Mesenteric fat pad (tissue), 1 donor: Measurements from ENCODE around the gene CELF4. TPM values are rescaled to one million over a fixed set of nuclear protein-coding genes. Genes with fewer than 3 reads are reported as not detected.

Experiments
- DNase-seq: peaks from one replicate; pipeline ENCODE4 v3.0.0-alpha.2; 2020; ENCODE audit warnings: low spot score
- total RNA-seq: library from RNA; stranded (reverse); fragmentation: NEBNext Ultra II Directional; extraction: Animal tissue kit (Norgen Biotek cat#: 25700); gene quantifications from one replicate; pipeline ENCODE4 v1.2.1, GENCODE V29; 2021
- donor health status: DM: yes; HTN: yes; CAD: no.

The CELF4 gene
- total RNA-seq, 1 donor from 2014 or later, result 0.39 TPM

- no peak for DNase-seq
These were observed 321.0 kb downstream of the CELF4 start for GRCh38 chr18:37244618-37245017.

DNA sequence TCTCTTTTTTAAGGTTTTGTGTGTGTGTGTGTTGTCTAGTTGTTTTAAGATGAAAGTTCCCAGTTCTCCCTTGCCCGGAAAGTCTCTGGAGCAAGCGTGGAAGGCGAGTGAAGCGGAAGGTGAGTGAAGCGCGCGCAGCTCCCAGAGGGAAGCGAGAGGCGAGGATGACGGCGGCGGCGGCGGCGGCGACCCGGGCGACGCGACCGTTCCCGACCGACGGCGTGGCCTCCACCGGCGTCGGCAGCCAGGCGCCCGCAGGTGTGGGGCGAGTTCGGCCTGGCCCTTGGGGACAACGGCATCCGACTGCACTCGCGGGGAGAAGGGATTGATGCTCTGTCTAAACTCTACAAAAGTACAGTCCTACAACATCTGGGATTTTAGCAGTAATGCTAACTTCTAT lies 321.9 kb downstream of the CELF4 start:
- DNase-seq, result peak; percentile 76

DNA sequence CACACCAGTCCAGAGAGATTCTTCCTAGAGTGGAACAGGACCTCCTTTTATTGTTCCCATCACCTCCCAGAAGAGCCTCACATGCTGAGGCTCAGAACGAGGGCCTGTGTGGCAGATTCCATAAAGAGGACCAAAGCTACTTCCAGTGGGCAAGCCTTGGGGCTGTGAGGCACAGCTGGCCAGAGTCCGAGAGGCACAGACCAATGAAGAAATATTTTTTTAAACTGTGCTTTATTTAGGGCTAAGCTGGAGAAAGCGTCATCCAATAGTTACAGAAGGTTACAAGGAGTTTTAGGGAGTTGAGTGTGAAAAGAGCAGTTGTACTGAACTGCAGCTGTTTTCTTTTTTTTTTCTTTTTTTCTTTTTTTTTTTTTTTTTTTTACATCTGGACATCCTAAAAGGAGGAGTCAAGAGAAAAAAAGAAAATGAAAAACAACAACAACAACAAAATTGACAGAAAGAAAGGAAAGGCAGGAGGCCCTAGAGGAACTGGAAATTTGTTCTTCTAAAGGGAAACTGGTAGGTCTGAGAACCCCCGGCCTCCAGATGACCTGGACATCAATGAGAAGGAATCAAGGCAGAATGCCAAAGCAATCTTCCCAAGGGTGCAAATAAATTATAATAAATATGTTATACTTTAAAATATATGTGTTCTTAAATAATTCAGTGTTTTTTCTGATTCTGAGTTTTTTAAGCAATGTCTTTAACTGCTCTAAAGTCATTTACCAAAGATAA lies 322.6 kb downstream of the CELF4 start:
- peak; percentile 28 for DNase-seq

GRCh38 chr18:37242091-37242490 lies 323.5 kb downstream of the CELF4 start:
- peak; percentile 45 for DNase-seq

DNA sequence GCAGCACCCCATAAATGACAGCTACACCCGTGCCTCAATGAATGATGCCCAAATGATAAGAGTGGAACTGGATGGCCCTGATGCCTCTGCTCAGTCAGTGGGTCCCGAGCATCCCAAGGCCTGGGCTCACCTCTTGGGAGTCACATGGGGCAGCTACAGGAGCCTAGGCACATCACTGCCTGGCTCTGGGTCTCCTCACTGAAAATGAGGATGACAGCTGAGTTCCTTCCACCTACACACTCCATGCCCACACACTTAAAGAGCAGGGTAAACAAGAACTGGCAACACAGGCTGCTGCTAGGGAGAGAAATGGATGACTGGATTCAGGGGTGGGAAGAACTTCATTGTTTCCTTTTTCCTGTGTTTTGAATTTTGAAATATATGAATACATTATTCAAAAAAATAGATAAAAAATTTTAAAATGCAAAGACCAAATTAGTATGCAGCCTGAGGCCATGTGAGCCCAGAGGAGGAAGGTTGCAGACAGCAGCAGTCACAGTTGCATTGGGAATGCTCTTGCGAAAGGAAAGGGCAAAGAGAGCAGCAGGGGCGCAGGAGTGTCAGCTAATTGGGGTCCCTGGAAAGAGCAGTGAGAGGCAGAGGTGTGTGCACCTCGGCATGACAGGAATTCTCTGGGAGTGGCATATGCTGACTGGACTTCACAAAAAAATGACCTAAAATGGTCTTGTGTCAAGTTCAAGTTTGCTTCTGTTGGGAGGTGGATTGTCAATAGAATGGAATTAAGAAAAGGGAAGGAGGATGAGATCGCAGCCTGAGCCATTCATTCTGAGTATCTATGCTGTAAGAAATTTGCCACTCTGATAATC lies 327.1 kb downstream of the CELF4 start:
- peak; percentile 60 for DNase-seq

- DNase-seq, result peak; percentile 68
These were observed 330.0 kb downstream of the CELF4 start for GRCh38 chr18:37235583-37235982.

GRCh38 chr18:37231251-37231650 lies 334.3 kb downstream of the CELF4 start:
- DNase-seq, result peak; percentile 84

GRCh38 chr18:37230768-37231167 lies 334.8 kb downstream of the CELF4 start:
- DNase-seq, result no peak

DNA sequence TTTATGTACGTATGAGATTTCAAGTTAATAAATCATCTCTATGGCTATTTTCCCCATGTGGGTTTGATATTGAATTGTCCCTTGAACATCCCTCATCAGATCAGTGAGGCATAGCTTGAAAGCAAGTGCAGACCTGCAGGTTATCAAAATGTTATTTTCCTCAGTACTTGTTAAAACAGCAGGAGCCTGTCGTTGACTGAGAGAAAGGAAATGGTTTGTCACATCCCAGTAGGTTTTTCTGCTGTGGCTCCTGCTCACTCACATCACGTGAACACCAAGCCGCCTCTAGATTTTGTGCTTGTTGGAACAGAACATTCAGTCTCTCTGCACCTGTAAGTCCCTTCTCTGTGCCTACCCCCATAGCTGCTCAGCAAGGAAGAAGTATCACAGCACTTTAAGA lies 340.3 kb downstream of the CELF4 start:
- DNase-seq, result no peak

DNA sequence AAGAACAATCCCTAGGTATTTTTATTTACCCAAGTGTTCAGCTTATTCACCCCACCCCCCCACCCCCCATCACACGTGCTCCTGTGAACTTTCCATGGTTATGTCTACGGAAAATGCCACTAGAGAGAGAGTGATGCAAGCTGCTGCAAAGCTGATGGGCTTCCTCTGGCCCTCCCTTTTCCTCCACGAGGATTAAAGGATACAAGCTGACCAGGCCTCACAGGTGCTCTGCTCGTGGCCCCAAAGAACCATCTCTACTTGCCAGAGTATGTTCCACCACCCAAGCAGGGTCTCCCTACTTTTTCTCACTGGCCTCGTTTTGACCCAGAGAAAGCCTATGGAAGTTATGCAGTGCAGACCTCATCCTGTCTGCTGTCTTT lies 342.6 kb downstream of the CELF4 start:
- DNase-seq, result no peak

DNA sequence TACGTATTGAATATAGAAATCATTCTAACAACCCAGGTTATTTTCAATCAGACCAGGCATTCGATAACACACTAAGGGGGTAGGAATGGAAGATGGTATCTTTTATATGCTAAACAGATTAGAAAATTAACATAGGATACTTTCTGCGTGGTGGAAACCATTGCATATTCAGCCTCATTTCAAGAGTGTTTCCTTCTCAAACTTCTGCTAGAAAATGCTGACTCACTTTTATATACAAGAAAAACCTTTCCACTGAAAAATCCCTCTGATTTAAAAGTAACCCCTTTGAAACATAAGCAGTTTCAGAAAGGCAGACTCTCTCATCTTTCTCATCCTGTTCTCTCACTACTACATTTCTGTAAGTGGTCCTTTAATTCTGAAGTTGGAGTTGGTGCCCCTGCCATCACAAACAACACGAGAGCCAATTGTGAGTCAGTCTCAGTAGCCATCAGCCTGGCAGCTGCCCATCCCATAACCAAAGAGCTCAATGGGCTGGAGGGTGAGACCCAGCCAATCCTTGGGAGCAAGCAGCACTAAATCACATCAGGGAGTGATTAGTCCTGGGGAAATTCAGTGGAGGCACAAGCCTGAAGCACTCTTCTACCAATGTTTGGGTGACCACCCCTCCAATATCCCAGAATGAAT lies 343.1 kb downstream of the CELF4 start:
- no peak for DNase-seq

DNA sequence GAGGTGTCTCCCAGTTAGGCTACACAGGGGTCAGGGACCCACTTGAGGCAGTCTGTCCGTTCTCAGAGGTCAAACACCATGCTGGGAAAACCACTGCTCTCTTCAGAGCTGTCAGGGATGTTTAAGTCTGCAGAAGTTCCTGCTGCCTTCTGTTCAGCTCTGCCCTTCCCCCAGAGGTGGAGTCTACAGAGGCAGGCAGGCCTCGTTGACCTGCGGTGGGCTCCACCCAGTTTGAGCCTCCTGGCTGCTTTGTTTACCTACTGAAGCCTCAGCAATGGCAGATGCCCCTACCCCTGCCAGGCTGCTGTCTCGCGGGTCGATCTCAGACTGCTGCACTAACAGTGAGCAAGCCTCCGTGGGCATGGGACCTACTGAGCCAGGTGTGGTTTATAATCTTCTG lies 346.3 kb downstream of the CELF4 start:
- DNase-seq, result no peak

DNA sequence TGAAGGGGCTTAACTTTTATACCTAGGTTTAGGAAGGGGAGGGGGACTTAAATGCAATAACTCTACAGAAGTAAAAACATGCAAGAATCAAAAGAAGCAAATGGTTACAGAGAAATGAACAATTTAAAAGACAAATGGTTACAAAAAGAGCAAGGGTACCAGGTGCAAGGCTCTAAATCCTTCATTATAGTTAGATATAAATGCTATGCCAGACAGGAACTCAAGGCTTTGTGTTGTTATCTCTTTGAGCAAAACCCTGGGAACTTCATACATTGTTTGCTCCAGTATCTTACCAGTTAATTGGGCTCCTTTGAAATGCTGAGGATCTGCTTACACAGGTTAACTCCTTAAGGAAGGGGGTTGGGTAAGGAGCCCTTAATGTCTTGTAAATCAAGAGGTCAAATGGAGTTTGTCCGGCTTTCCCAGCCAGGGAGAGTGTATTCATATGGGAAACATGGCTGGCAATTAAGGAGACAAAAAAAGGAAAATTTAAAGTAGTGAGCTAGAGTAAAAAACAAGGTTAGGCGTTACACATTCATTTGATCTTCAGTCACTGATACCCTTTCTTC lies 347.5 kb downstream of the CELF4 start:
- DNase-seq, result no peak

GRCh38 chr18:37210781-37211180 lies 354.8 kb downstream of the CELF4 start:
- DNase-seq, result no peak

DNA sequence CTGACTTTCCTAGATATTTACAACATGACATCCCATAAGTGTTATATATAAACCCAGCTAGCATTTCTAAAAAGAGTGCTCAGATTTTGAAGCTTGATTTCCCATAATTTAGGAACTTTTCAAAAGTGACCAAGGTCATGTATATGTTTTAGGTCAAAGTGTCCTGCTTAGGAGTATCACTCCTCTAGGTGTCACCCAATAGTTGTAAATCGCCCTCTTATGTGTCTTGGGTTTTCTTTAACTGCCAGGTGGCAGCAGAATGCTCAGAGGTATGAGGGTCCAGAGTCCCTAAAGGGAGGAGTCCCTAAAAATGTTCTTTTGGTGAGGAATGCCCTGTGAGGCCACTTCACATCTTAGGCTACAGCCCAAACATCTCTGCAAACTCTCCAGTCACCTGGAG lies 358.3 kb downstream of the CELF4 start:
- no peak for DNase-seq

DNA sequence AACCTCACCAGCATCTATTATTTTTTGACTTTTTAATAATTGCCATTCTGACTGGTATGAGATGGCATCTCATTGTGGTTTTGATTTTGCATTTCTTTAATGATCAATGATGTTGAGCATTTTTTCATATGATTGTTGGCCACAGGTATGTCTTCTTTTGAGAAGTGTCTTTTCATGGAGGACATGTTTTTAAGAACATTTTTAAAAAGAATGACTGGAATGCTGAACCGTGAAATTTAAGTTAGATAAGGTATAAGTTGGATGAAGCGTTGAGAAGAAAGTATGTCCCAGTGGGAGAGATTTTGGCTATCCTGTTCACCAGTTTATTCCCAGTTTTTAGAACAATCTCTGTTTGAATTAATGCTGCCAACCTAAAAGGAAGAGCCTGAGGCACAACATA lies 365.9 kb downstream of the CELF4 start:
- no peak for DNase-seq
